GM18498 (cell line): ENCODE measurements around the gene CDH23.

Experiments
- ATAC-seq: cut with Tn5 transposase; IDR thresholded peaks from one replicate; pipeline ENCODE4 v1.9.1; 2021; ENCODE audit warnings: mild to moderate bottlenecking, moderate library complexity; ENCODE audit not compliant: unreplicated experiment

CDH23 gene

DNA sequence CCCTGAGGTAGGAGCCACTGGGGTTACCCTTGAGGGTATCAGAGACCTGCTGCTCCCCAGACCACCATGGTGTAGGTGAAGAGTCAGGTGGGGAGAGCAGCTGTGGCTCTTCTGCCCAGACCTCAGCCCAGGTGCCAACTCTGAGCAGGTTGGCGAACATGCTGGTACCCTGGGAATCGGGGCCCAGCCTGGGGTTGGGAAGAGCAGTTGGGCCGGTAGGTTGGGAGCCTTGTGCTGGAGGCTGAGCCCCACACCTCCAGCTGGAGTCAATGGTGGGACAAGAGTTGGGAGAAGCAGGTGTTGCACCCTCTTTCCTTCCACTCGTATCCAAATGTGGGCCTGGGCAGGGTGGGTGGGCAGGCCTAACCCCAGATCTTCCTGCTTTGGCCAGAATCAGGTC, 114.5 kb downstream of the CDH23 start:
- ATAC-seq, result no peak

- ATAC-seq, result no peak
Measured at GRCh38 chr10:71512312-71512711, 115.6 kb downstream of the CDH23 start.

DNA sequence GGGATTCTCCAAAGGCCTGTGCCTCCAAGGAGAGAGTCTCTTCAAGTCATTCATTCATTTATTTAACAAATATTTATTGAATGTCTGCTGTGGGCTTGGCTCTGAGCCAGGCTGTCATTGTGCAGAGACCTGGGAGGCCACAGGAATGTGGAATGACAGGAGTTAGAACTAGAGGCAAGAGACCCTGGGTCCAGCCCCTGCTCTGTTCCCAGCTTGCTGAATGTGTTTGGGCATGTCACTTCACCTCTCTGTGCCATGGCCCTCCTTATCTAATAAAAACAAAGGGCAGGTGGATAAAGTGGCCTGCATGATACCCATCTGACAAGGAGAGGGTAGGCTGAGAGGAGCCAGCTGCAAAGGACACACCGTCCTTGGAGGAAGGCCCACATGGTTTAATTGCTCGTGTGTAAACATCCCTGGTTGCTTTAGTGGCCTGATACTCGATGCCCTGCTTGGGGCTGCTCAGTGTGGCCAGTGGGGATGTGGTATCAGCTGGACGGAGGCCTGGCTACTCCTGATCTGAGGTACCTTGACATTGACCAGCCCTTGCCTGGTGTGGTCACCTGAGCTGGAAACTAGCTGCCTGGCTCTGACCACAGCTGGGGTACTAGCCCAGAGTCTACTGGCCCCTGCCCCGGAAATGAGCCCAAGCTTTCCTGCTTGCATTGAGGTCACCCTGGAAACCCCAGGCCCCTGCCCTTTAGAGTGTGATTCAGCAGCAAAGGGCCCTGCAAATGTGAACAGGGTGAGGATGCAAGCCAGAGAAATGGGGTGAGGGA, 116.2 kb downstream of the CDH23 start:
- ATAC-seq, result no peak

- no peak for ATAC-seq
Measured at GRCh38 chr10:71513540-71513853, 116.8 kb downstream of the CDH23 start.

GRCh38 chr10:71513936-71514335, 117.2 kb downstream of the CDH23 start:
- no peak for ATAC-seq

DNA sequence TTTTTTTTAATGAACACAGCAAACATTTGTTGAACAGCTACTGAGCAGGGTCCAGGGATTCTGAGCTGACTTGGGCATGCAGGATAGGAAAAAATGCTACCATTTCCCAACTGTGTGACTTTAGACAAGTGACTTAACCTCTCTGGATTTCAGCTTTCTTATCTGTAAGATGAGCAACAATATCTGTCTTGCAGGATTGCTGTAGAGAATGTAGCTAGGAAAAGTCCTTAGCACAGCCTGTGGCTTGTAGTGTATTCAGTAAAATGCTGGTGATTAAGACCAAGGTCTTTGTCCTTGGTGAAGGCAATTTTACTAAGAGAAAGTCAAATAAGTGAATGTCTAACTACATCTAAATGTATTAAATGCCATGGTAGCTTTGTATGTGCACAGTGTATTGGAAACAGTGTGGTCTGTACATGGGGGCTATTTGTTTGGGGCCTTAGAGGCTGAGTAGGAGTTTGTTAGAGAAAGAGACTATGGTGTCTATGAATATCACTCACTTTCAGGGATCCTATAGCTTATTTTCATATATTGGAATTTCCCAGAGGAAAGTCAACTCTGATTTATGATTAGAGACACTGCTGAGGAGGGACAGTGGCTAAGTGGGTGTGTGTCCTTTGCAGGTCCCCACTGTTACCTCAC, 118.9 kb downstream of the CDH23 start:
- no peak for ATAC-seq

DNA sequence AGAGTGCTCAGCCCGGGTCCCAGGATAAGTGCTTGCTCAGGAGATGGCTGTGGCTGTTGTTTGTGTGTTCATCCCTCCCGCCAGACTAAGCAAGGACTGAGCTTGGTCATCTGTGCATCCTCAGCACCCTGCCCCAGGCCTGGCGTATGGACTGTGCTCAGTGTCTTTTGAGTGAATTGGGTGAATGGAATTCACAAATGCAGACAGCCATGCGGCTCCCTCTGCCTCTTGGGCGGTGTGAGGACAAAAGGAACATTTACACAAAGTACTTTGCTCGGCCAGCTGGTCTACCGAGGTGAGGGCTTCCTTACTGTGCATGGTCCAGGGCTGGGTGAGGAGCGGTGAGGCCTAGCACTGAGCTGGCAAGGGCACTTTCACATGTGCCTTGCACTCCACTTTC, 120.2 kb downstream of the CDH23 start:
- no peak for ATAC-seq

DNA sequence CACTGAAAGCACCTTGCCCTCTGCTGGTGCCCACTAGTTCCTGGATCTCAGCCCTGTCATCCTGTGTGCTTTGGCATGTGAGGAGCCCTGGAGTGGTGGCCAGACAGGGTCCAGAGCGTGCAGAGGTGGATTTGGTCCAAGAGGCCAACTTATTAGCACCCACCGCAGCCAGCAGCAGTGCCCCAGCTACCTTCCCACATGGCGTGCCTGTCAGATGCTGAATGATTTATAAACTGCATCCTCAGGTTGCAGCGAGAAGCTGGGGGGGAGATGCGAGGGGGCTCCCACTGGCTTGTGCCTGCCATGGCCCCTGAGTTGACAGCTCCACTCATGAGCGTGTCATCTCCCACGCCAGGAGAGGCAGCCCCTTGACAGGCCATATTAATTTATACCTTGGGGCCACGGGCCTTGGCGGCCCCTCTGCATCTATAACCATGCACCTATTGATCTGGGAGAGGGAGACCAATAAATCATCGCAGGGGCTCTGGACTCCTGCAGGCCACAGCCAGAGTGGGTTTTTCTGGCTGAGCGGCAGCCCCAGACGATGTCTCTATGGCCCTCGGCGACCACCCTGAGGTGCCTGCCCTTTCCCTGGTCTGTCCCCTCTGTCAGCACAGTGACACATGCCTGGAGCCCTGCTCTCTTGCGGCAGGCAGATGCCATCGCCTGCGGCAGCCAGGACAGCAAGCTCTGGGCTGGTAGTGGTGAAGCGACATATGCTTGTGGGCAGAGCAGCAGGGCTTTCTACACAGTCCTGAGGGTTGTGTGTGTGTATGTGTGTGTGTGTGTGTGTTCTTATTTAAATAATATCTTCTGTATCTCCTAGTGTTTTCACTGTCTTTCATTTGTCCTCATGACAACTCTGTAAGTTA, 120.8 kb downstream of the CDH23 start:
- no peak for ATAC-seq

GRCh38 chr10:71520042-71520441, 123.3 kb downstream of the CDH23 start:
- no peak for ATAC-seq

- ATAC-seq, result no peak
Measured at GRCh38 chr10:71521504-71522441, 125.1 kb downstream of the CDH23 start.

- ATAC-seq, result no peak
Measured at GRCh38 chr10:71522442-71523144, 125.9 kb downstream of the CDH23 start.

DNA sequence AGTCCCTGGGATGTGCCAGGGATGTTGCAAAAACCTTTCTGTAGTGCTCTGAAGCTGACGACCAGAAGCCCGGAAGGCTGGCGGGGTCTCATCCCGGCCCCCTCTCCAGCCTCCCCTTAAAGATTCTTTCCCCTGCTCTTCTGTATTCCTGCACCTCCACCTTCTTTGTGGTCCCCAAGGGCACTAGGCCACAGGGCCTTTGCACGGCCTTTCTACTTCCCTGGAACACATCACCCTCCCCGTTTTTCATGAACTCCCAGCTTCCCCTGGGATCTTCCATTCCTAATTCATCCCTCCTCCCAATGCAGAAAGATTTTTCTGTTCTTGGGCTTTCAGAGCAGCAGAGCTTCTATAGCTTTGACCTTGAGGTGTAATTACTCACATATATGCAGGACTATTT, 127.0 kb downstream of the CDH23 start:
- ATAC-seq, result no peak

GRCh38 chr10:71525092-71525491, 128.4 kb downstream of the CDH23 start:
- no peak for ATAC-seq

DNA sequence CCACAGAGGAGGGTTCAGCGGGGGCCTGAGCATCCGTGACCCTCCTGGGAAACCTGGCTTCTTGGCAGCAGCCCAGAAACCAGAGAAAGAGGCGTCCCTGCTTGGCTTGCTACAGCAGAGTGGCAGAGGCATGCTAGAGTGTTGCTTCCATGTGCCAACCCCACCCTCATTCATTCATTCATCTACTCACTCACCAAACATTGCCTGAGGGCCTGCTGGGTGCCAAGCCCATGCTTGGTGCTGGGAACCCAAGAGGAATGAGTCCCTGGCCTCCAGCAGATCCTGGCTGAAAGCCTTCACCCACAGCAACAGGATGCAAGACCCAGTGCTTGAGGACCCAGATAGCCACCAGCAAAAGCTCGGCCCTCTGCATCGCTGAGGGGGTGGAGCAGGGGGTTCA, 129.0 kb downstream of the CDH23 start:
- no peak for ATAC-seq

DNA sequence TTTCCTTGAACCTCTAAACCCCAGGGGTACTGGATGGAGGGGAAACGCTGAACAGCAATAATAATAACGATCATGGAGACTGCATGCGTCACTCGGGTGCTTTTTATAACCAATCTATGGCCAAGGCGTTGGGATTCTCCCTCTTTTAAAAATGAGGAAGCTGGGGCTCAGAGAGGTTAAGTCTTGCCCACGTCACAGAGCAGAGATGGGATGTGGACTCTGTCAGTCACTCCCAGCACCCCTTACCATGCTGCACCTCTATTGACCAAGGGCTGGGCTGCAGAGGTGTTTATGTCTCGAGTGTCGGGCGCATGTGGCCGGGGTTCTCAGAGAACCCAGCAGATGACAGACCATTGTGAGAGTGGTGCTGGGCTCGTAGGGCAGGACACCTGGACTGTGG, 129.9 kb downstream of the CDH23 start:
- no peak for ATAC-seq

GRCh38 chr10:71527135-71527534, 130.4 kb downstream of the CDH23 start:
- ATAC-seq, result no peak

GRCh38 chr10:71528371-71529206, 131.9 kb downstream of the CDH23 start:
- ATAC-seq, result no peak

DNA sequence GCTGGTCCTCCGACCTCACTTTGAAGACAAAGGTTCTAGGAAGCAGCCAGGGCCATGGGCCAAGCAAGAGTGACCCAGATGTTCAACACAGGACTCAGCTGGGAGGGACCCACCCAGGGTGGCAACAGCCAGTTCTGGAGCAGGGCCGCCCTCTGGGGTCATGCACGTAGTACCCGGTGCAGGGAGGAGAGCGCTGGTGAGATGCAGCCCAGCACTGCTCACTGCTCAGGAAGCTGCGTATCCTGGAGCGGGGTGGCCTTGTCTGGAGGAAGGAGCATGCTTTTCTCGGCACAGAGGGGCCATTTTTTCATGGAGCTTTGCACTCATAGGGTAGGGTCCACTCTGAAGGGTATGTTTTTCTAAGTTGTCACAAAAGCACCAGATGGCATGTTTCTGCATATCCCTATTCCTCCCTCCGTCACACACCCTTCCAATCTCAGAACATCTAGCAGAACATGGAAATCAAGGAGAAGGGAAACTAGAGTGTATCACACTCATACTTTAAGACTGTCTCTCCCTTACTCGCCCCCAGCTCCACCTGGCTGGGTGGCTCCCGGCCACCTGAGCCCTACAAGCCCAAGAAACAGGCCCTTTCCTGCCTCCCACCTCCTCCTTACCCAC, 132.6 kb downstream of the CDH23 start:
- ATAC-seq, result no peak

DNA sequence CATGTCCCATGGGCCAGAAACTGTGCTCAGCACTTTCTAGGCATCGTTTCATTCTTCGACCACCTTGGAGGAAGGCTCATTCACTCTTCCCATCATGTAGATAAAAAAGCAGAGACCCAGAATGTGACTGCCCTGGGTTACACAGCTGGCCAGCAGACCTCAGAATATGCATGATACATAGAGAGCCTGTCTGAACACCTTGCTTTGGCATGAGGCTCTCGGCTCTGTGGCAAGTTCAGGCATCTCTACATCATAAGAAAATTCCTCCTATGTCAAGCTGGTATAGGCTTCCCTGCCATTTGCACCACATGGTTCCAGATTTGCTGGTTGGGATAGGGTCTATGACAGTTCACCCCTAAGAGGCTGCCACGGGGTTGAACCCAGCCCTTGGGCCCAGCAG, 134.1 kb downstream of the CDH23 start:
- ATAC-seq, result no peak
